ENCODE data around the gene SCRN2. TPM values are rescaled to one million over a fixed set of nuclear protein-coding genes. Genes with fewer than 3 reads are reported as not detected.

Gene SCRN2
- total and polyA plus RNA-seq, 2 of the 13 experiments (the other 11 are each of a cell fraction or from before 2014, with no cell fraction given) = 21.7 to 29.5 TPM

DNA sequence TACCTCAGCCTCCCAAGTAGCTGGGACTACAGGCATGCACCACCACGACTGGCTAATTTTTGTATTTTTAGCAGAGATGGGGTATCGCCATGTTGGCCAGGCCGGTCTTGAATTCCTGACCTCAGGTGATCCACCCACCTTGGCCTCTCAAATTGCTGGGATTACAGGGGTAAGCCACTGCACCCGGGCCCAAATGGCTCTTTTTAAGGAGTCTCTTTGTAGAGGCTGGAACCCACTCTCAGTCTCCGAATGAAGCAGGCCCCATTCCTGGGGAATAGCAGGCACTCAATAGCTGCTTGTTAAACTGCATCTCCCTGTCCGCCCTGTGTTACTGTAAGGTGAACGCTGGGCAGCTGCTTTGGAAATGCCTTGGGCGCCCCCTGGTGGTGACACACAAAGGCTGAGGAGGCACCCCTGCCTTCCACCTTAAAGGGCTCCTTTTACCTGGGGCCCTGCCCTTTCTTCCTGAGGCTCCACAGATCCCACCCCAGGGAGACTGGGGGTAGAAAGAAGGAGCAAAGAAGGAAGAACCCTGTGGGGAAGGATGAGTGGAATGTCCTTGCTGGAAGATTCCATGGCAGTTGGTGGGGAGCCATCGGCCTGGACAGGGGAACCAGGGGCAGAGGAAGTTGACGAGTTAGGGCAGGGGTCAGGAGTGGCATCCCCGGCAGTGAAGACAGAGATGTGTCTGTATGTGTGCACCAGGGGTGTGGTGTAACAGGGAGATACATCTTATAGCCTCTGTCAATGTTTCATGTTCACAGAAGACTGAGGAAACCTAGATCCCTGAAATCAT, 48.9 kb upstream of the SCRN2 start (continued):
- no peak for TF ChIP-seq HMG20A (CRISPR knock-in tag; IDR thresholded peaks at IDR 0.05; ENCODE audit: borderline replicate concordance)
- TF ChIP-seq HNRNPLL (IDR thresholded peaks at IDR 0.05; ENCODE audit: low read depth, low read length, poor library complexity, severe bottlenecking) = no peak
- TF ChIP-seq, protein P1, sequence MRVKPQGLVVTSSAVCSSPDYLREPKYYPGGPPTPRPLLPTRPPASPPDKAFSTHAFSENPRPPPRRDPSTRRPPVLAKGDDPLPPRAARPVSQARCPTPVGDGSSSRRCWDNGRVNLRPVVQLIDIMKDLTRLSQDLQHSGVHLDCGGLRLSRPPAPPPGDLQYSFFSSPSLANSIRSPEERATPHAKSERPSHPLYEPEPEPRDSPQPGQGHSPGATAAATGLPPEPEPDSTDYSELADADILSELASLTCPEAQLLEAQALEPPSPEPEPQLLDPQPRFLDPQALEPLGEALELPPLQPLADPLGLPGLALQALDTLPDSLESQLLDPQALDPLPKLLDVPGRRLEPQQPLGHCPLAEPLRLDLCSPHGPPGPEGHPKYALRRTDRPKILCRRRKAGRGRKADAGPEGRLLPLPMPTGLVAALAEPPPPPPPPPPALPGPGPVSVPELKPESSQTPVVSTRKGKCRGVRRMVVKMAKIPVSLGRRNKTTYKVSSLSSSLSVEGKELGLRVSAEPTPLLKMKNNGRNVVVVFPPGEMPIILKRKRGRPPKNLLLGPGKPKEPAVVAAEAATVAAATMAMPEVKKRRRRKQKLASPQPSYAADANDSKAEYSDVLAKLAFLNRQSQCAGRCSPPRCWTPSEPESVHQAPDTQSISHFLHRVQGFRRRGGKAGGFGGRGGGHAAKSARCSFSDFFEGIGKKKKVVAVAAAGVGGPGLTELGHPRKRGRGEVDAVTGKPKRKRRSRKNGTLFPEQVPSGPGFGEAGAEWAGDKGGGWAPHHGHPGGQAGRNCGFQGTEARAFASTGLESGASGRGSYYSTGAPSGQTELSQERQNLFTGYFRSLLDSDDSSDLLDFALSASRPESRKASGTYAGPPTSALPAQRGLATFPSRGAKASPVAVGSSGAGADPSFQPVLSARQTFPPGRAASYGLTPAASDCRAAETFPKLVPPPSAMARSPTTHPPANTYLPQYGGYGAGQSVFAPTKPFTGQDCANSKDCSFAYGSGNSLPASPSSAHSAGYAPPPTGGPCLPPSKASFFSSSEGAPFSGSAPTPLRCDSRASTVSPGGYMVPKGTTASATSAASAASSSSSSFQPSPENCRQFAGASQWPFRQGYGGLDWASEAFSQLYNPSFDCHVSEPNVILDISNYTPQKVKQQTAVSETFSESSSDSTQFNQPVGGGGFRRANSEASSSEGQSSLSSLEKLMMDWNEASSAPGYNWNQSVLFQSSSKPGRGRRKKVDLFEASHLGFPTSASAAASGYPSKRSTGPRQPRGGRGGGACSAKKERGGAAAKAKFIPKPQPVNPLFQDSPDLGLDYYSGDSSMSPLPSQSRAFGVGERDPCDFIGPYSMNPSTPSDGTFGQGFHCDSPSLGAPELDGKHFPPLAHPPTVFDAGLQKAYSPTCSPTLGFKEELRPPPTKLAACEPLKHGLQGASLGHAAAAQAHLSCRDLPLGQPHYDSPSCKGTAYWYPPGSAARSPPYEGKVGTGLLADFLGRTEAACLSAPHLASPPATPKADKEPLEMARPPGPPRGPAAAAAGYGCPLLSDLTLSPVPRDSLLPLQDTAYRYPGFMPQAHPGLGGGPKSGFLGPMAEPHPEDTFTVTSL (CRISPR knock-in tag; IDR thresholded peaks at IDR 0.05; ENCODE audit: borderline replicate concordance) = no peak
- no peak for TF ChIP-seq ZNF33A (CRISPR knock-in tag; IDR thresholded peaks at IDR 0.05; ENCODE audit: borderline replicate concordance)
- TF ChIP-seq ZNF317 (CRISPR knock-in tag; IDR thresholded peaks at IDR 0.05) = no peak
- 0 out of 4 replicates have a peak, but pooled peaks of 1 of the 2 experiments have one; percentile 41 for TF ChIP-seq KLF16 (CRISPR knock-in tag; IDR thresholded peaks at IDR 0.05)
- TF ChIP-seq XBP1 (CRISPR knock-in tag; IDR thresholded peaks at IDR 0.05) = no peak
- no peak for TF ChIP-seq HNRNPH1 (optimal IDR thresholded peaks at IDR 0.05; ENCODE audit: low read depth, low read length)
- TF ChIP-seq SMAD9 (CRISPR knock-in tag; IDR thresholded peaks at IDR 0.05) = no peak
- TF ChIP-seq ZNF598 (CRISPR knock-in tag; IDR thresholded peaks at IDR 0.05; ENCODE audit: borderline replicate concordance) = no peak
- TF ChIP-seq, protein P2, sequence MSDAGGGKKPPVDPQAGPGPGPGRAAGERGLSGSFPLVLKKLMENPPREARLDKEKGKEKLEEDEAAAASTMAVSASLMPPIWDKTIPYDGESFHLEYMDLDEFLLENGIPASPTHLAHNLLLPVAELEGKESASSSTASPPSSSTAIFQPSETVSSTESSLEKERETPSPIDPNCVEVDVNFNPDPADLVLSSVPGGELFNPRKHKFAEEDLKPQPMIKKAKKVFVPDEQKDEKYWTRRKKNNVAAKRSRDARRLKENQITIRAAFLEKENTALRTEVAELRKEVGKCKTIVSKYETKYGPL (CRISPR knock-in tag; IDR thresholded peaks at IDR 0.05) = no peak
- no peak for TF ChIP-seq ZEB1 (IDR thresholded peaks at IDR 0.05; ENCODE audit: insufficient replicate concordance, low read depth)
- peak; percentile 98 for TF ChIP-seq RAD21 (CRISPR knock-in tag; IDR thresholded peaks at IDR 0.05)
- TF ChIP-seq ZFP36 (IDR thresholded peaks at IDR 0.05; ENCODE audit: borderline replicate concordance, low read depth, low read length, partially characterized antibody) = no peak
- no peak for TF ChIP-seq SIX1 (CRISPR knock-in tag; IDR thresholded peaks at IDR 0.05; ENCODE audit: borderline replicate concordance)
- peak; percentile 66 for TF ChIP-seq TEAD3 (CRISPR knock-in tag; optimal IDR thresholded peaks at IDR 0.05; ENCODE audit: borderline replicate concordance)
- TF ChIP-seq ATF7-NPFF (CRISPR knock-in tag; IDR thresholded peaks at IDR 0.05; ENCODE audit: low read depth) = peak; percentile 65; the same call in 1 of the 2 replicates
- no peak for TF ChIP-seq WIZ (CRISPR knock-in tag; IDR thresholded peaks at IDR 0.05)
- TF ChIP-seq ZNF660 (CRISPR knock-in tag; IDR thresholded peaks at IDR 0.05; ENCODE audit: borderline replicate concordance, low read depth) = no peak
- no peak for TF ChIP-seq ZNF557 (CRISPR knock-in tag; IDR thresholded peaks at IDR 0.05)
- 0 out of 2 replicates have a peak, but pooled peaks have one; percentile 3 for TF ChIP-seq CHCHD3 (CRISPR knock-in tag; IDR thresholded peaks at IDR 0.05)
- TF ChIP-seq, protein P3, sequence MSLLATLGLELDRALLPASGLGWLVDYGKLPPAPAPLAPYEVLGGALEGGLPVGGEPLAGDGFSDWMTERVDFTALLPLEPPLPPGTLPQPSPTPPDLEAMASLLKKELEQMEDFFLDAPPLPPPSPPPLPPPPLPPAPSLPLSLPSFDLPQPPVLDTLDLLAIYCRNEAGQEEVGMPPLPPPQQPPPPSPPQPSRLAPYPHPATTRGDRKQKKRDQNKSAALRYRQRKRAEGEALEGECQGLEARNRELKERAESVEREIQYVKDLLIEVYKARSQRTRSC (CRISPR knock-in tag; IDR thresholded peaks at IDR 0.05; ENCODE audit: low read depth) = no peak
- TF ChIP-seq MTA1 (CRISPR knock-in tag; IDR thresholded peaks at IDR 0.05; ENCODE audit: borderline replicate concordance) = no peak
- no peak for TF ChIP-seq ZNF564 (CRISPR knock-in tag; IDR thresholded peaks at IDR 0.05)

Measured in HepG2 (cell line).